Osteoblast (primary cell): ENCODE measurements around the gene PRSS12. TPM values are rescaled to one million over a fixed set of nuclear protein-coding genes. Genes with fewer than 3 reads are reported as not detected.

Source experiments
- DNase-seq: peaks from one replicate; pipeline ENCODE4 v3.0.0; 2011; ENCODE audit warnings: low spot score, mixed read lengths; ENCODE audit not compliant: insufficient read length; ENCODE audit errors: missing footprints
- H2AFZ ChIP-seq: 2 replicates; pipeline ENCODE4 v1.6.0; 2011; ENCODE audit warnings: mild to moderate bottlenecking, low read length
- H3K27ac ChIP-seq: 2 replicates; pipeline ENCODE4 v1.5.1; 2011; ENCODE audit warnings: mild to moderate bottlenecking, low read depth, low read length, moderate library complexity
- H3K27me3 ChIP-seq: 2 replicates; pipeline ENCODE4 v1.6.0; 2012; ENCODE audit warnings: mild to moderate bottlenecking, control low read depth, inconsistent platforms, low read length, moderate library complexity; ENCODE audit not compliant: insufficient read depth
- H3K36me3 ChIP-seq: 2 replicates; pipeline ENCODE4 v1.5.1; 2011; ENCODE audit warnings: mild to moderate bottlenecking, low read length, control low read depth, moderate library complexity; ENCODE audit not compliant: insufficient read depth
- H3K4me1 ChIP-seq: 2 replicates; pipeline ENCODE4 v1.5.1; 2011; ENCODE audit warnings: mild to moderate bottlenecking, low read length, control low read depth, moderate library complexity; ENCODE audit not compliant: insufficient read depth
- H3K4me2 ChIP-seq: 2 replicates; pipeline ENCODE4 v1.6.0; 2011; ENCODE audit warnings: mild to moderate bottlenecking, low read length; ENCODE audit not compliant: insufficient read depth
- H3K4me3 ChIP-seq: fragments of 200-600 bp; sonication (generic); 3 replicates; pipeline ENCODE4 v1.5.1; 2012; ENCODE audit warnings: mild to moderate bottlenecking, low read length, inconsistent platforms; ENCODE audit not compliant: insufficient read depth
- H3K79me2 ChIP-seq: 2 replicates; pipeline ENCODE4 v1.6.0; 2012; ENCODE audit warnings: mild to moderate bottlenecking, low read length, control low read depth, inconsistent platforms; ENCODE audit not compliant: insufficient read depth
- H3K9me3 ChIP-seq: 2 replicates; pipeline ENCODE4 v1.5.1; 2011; ENCODE audit warnings: low read depth, low read length, control low read depth
- H4K20me1 ChIP-seq: 2 replicates; pipeline ENCODE4 v1.6.0; 2012; ENCODE audit warnings: mild to moderate bottlenecking, low read length, control low read depth; ENCODE audit not compliant: insufficient read depth
- CTCF ChIP-seq: IDR thresholded peaks from 2 replicates; pipeline ENCODE4 v1.5.1; 2011; ENCODE audit warnings: mild to moderate bottlenecking, low read depth, low read length, moderate library complexity; ENCODE audit errors: extremely low read depth
- total RNA-seq: library from RNA; depleted of rRNA; stranded (reverse); fragments of >200 nt; gene quantifications from 2 replicates; pipeline ENCODE4 v1.2.3, GENCODE V29; 2012

The PRSS12 gene
- total RNA-seq, 1 donor, result 9.4 TPM

- Histone ChIP-seq H3K4me1 (no peaks in the 10 kb centered on the region), H3K79me2 (no peaks in the 10 kb centered on the region), H3K36me3 (no peaks in the 10 kb centered on the region), H3K27me3 (peaks cover 23% of the 10 kb centered on the region), H4K20me1 (no peaks in the 10 kb centered on the region), H3K4me3 (no peak overlapping the region), H2AFZ (no peak overlapping the region), H3K4me2 (no peak overlapping the region), H3K9me3 (no peaks in the 10 kb centered on the region), H3K27ac (no peak overlapping the region)
- DNase-seq, result no peak
- TF ChIP-seq CTCF, result no peak
Observed at GRCh38 chr4:118367361-118367760, 14.6 kb upstream of the PRSS12 start.

GRCh38 chr4:118363166-118363565 lies 10.4 kb upstream of the PRSS12 start:
- Histone ChIP-seq H3K4me1 (no peaks in the 10 kb centered on the region), H3K27ac (no peak overlapping the region), H3K4me2 (no peak overlapping the region), H2AFZ (no peak overlapping the region), H3K36me3 (no peaks in the 10 kb centered on the region), H3K27me3 (peaks cover 30% of the 10 kb centered on the region), H4K20me1 (no peaks in the 10 kb centered on the region), H3K79me2 (no peaks in the 10 kb centered on the region), H3K9me3 (no peaks in the 10 kb centered on the region), H3K4me3 (no peak overlapping the region)
- TF ChIP-seq CTCF, result no peak
- DNase-seq, result no peak

GRCh38 chr4:118361192-118361591 lies 8.4 kb upstream of the PRSS12 start:
- DNase-seq, result no peak
- H3K27ac ChIP-seq, result no peak overlapping the region
- H3K79me2 ChIP-seq, result no peaks in the 10 kb centered on the region
- TF ChIP-seq CTCF, result no peak
- H2AFZ ChIP-seq, result no peak overlapping the region
- H3K4me2 ChIP-seq, result no peak overlapping the region
- no peaks in the 10 kb centered on the region for H3K36me3 ChIP-seq
- no peaks in the 10 kb centered on the region for H3K4me1 ChIP-seq
- H3K27me3 ChIP-seq, result peaks cover 30% of the 10 kb centered on the region
- no peaks in the 10 kb centered on the region for H3K9me3 ChIP-seq
- no peak overlapping the region for H3K4me3 ChIP-seq
- no peaks in the 10 kb centered on the region for H4K20me1 ChIP-seq

- DNase-seq, result no peak
- H3K4me2 ChIP-seq, result no peak overlapping the region
Observed at GRCh38 chr4:118360106-118360505, 7.3 kb upstream of the PRSS12 start.

More at GRCh38 chr4:118360106-118360505, 7.3 kb upstream of the PRSS12 start:
- H3K79me2 ChIP-seq, result no peaks in the 10 kb centered on the region
- H4K20me1 ChIP-seq, result no peaks in the 10 kb centered on the region
- no peak overlapping the region for H3K27ac ChIP-seq
- H2AFZ ChIP-seq, result no peak overlapping the region
- H3K9me3 ChIP-seq, result no peaks in the 10 kb centered on the region
- H3K4me1 ChIP-seq, result no peaks in the 10 kb centered on the region
- no peak for TF ChIP-seq CTCF
- peaks cover 32% of the 10 kb centered on the region for H3K27me3 ChIP-seq
- H3K36me3 ChIP-seq, result no peaks in the 10 kb centered on the region
- H3K4me3 ChIP-seq, result no peak overlapping the region
